SK-N-SH treated with all-trans-retinoic acid at 6 μM for 48 hours (cell line): ENCODE measurements around the gene PSAPL1.
"Not testable (repeated sequence)": the region's sequence is repeated elsewhere in the genome, so short reads cannot be mapped to it uniquely, and the experiment has no call there.

Experiments used
- ATAC-seq: fragments of 200-7000 bp; cut with Tn5 transposase; 3 replicates; pipeline ENCODE4 v1.9.1; 2020; ENCODE audit warnings: mild to moderate bottlenecking, moderate library complexity
- ARNTL ChIP-seq: fragments of 450-650 bp; formaldehyde crosslinking; IDR thresholded peaks from 2 replicates; pipeline ENCODE4 v1.5.0; 2020; ENCODE audit warnings: low read depth, mild to moderate bottlenecking, moderate library complexity, borderline replicate concordance
- BACH2 ChIP-seq: fragments of 250-450 bp; sonication (Bioruptor Pico); IDR thresholded peaks from 2 replicates; pipeline ENCODE4 v1.9.0; 2021; ENCODE audit warnings: mild to moderate bottlenecking, borderline replicate concordance
- CSDC2 ChIP-seq: fragments of 250-450 bp; sonication (Bioruptor Pico); IDR thresholded peaks from 2 replicates; pipeline ENCODE4 v1.5.0; 2020; ENCODE audit warnings: mild to moderate bottlenecking, moderate library complexity
- ESRRG ChIP-seq: fragments of 250-450 bp; sonication (Bioruptor Pico); IDR thresholded peaks from 2 replicates; pipeline ENCODE4 v1.6.1; 2021; ENCODE audit warnings: mild to moderate bottlenecking
- GLIS3 ChIP-seq: fragments of 250-450 bp; sonication (Bioruptor Pico); IDR thresholded peaks from 2 replicates; pipeline ENCODE4 v1.5.0; 2020; ENCODE audit warnings: mild to moderate bottlenecking, moderate library complexity
- ISL1 ChIP-seq: fragments of 250-450 bp; sonication (Bioruptor Pico); IDR thresholded peaks from 2 replicates; pipeline ENCODE4 v2.1.2; 2022; ENCODE audit warnings: mild to moderate bottlenecking, moderate library complexity
- OSR1 ChIP-seq: fragments of 250-450 bp; sonication (Bioruptor Pico); IDR thresholded peaks from 2 replicates; pipeline ENCODE4 v1.8.0; 2022; ENCODE audit warnings: moderate library complexity, mild to moderate bottlenecking, inconsistent platforms
- PPARA ChIP-seq: fragments of 250-450 bp; sonication (Bioruptor Pico); IDR thresholded peaks from 2 replicates; pipeline ENCODE4 v1.5.0; 2020; ENCODE audit warnings: mild to moderate bottlenecking, borderline replicate concordance
- RARB ChIP-seq: fragments of 250-450 bp; sonication (Bioruptor Pico); IDR thresholded peaks from 2 replicates; pipeline ENCODE4 v1.8.0; 2021; ENCODE audit warnings: mild to moderate bottlenecking, moderate library complexity
- SNAI2 ChIP-seq: fragments of 250-450 bp; sonication (Bioruptor Pico); IDR thresholded peaks from 2 replicates; pipeline ENCODE4 v1.5.0; 2020; ENCODE audit warnings: mild to moderate bottlenecking, moderate library complexity
- TCF4 ChIP-seq: fragments of 250-450 bp; sonication (Bioruptor Pico); IDR thresholded peaks from 2 replicates; pipeline ENCODE4 v1.8.0; 2021; ENCODE audit warnings: mild to moderate bottlenecking, moderate library complexity, borderline replicate concordance
- TOX ChIP-seq: fragments of 250-450 bp; sonication (Bioruptor Pico); IDR thresholded peaks from 2 replicates; pipeline ENCODE4 v1.8.0; 2021; ENCODE audit warnings: mild to moderate bottlenecking, moderate library complexity, borderline replicate concordance
- ZC3H10 ChIP-seq: fragments of 250-450 bp; sonication (Bioruptor Pico); IDR thresholded peaks from 2 replicates; pipeline ENCODE4 v1.5.1; 2021; ENCODE audit warnings: mild to moderate bottlenecking, moderate library complexity
- ZFP3 ChIP-seq: fragments of 250-450 bp; sonication (Bioruptor Pico); IDR thresholded peaks from 2 replicates; pipeline ENCODE4 v1.5.0; 2020; ENCODE audit warnings: mild to moderate bottlenecking, moderate library complexity
- ZFP30 ChIP-seq: fragments of 450-650 bp; formaldehyde crosslinking; IDR thresholded peaks from 2 replicates; pipeline ENCODE4 v1.5.0; 2022; ENCODE audit warnings: mild to moderate bottlenecking, moderate library complexity
- ZNF565 ChIP-seq: fragments of 450-650 bp; formaldehyde crosslinking; conservative IDR thresholded peaks from 2 replicates; pipeline ENCODE4 v1.5.0; 2020; ENCODE audit warnings: low read depth, mild to moderate bottlenecking, moderate library complexity
- ZNF70 ChIP-seq: fragments of 450-650 bp; formaldehyde crosslinking; IDR thresholded peaks from 2 replicates; pipeline ENCODE4 v1.5.0; 2020; ENCODE audit warnings: mild to moderate bottlenecking, moderate library complexity
- ZNF8 ChIP-seq: fragments of 450-650 bp; formaldehyde crosslinking; IDR thresholded peaks from 2 replicates; pipeline ENCODE4 v1.5.0; 2020; ENCODE audit warnings: mild to moderate bottlenecking, moderate library complexity
- TF ChIP-seq, protein P1 (sequence below): fragments of 250-450 bp; sonication (Bioruptor Pico); IDR thresholded peaks from 2 replicates; pipeline ENCODE4 v1.8.0; 2020; ENCODE audit warnings: mild to moderate bottlenecking, moderate library complexity, borderline replicate concordance
- TF ChIP-seq, protein P2 (sequence below): fragments of 250-450 bp; sonication (Bioruptor Pico); IDR thresholded peaks from 2 replicates; pipeline ENCODE4 v1.8.0; 2021; ENCODE audit warnings: low read depth, mild to moderate bottlenecking, moderate library complexity, borderline replicate concordance
- TF ChIP-seq, protein P3 (sequence below): fragments of 250-450 bp; sonication (Bioruptor Pico); IDR thresholded peaks from 2 replicates; pipeline ENCODE4 v1.5.0; 2020; ENCODE audit warnings: mild to moderate bottlenecking, moderate library complexity
- TF ChIP-seq, protein P4 (sequence below): fragments of 250-450 bp; sonication (Bioruptor Pico); IDR thresholded peaks from 2 replicates; pipeline ENCODE4 v1.5.1; 2020; ENCODE audit warnings: low read depth, mild to moderate bottlenecking, moderate library complexity
- TF ChIP-seq, protein P5 (sequence below): fragments of 250-450 bp; sonication (Bioruptor Pico); IDR thresholded peaks from 2 replicates; pipeline ENCODE4 v1.5.1; 2021; ENCODE audit warnings: mild to moderate bottlenecking, moderate library complexity

Gene PSAPL1

DNA sequence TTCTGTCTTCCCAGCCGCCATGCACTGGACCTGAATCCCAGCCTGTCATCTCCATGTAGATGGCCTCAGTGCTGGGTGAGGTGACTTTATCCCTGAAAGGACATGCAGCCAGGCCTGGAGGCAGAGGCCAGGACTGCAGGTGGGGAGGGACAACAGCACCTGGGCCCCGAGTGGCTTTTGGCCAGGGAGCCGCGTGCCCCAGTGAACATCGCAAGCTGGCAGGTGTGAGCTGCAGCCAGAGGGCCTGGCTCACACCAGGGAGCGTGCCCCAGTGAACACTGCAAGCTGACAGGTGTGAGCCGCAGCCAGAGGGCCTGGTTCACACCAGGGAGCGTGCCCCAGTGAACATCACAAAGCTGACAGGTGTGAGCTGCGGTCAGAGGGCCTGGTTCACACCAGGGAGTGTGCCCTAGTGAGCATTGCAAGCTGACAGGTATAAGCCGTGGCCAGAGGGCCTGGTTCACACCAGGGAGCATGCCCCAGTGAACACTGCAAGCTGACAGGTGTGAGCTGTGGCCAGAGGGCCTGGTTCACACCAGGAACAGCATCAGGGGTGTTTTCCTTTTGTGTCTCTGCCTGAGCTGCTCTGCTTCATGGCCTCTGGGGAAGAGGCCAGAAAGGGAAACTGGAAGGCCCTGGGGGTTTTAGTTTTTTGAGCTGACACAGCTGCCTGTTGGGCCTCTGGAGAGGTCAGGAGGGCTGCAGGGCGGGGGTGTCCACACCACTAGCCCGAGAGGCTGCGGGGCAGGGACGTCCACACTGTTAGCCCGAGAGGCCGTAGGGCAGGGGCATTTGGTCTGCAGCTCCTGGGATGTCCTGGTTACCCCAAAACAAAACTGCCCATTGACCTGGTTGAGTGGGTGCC, 22.7 kb upstream of the PSAPL1 start:
- TF ChIP-seq CSDC2 (CRISPR knock-in tag) (no peak), ZNF70 (CRISPR knock-in tag) (no peak), SNAI2 (CRISPR knock-in tag) (no peak), PPARA (CRISPR knock-in tag) (no peak), ARNTL (CRISPR knock-in tag) (no peak), ZFP30 (CRISPR knock-in tag) (no peak), ESRRG (CRISPR knock-in tag) (no peak), GLIS3 (no peak), ZNF565 (no peak), RARB (no peak), BACH2 (CRISPR knock-in tag) (no peak), OSR1 (no peak), ZC3H10 (CRISPR knock-in tag) (no peak)
- TF ChIP-seq, protein P1, sequence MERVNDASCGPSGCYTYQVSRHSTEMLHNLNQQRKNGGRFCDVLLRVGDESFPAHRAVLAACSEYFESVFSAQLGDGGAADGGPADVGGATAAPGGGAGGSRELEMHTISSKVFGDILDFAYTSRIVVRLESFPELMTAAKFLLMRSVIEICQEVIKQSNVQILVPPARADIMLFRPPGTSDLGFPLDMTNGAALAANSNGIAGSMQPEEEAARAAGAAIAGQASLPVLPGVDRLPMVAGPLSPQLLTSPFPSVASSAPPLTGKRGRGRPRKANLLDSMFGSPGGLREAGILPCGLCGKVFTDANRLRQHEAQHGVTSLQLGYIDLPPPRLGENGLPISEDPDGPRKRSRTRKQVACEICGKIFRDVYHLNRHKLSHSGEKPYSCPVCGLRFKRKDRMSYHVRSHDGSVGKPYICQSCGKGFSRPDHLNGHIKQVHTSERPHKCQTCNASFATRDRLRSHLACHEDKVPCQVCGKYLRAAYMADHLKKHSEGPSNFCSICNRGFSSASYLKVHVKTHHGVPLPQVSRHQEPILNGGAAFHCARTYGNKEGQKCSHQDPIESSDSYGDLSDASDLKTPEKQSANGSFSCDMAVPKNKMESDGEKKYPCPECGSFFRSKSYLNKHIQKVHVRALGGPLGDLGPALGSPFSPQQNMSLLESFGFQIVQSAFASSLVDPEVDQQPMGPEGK: no peak
- TF ChIP-seq, protein P2, sequence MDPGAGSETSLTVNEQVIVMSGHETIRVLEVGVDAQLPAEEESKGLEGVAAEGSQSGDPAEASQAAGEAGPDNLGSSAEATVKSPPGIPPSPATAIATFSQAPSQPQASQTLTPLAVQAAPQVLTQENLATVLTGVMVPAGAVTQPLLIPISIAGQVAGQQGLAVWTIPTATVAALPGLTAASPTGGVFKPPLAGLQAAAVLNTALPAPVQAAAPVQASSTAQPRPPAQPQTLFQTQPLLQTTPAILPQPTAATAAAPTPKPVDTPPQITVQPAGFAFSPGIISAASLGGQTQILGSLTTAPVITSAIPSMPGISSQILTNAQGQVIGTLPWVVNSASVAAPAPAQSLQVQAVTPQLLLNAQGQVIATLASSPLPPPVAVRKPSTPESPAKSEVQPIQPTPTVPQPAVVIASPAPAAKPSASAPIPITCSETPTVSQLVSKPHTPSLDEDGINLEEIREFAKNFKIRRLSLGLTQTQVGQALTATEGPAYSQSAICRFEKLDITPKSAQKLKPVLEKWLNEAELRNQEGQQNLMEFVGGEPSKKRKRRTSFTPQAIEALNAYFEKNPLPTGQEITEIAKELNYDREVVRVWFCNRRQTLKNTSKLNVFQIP (CRISPR knock-in tag): no peak
- ATAC-seq: no peak; the same call in 2 of the 3 replicates

DNA sequence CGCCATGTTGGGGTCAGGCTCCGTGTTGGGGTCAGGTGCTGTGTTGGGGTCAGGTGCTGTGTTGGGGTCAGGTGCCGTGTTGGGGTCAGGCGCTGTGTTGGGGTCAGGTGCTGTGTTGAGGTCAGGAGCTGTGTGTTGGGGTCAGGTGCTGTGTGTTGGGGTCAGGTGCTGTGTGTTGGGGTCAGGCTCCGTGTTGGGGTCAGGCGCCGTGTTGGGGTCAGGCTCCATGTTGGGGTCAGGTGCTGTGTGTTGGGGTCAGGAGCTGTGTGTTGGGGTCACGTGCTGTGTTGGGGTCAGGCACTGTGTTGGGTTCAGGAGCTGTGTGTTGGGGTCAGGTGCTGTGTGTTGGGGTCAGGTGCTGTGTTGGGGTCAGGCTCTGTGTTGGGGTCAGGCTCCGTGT, 18.1 kb upstream of the PSAPL1 start:
- ATAC-seq: not testable (repeated sequence)

DNA sequence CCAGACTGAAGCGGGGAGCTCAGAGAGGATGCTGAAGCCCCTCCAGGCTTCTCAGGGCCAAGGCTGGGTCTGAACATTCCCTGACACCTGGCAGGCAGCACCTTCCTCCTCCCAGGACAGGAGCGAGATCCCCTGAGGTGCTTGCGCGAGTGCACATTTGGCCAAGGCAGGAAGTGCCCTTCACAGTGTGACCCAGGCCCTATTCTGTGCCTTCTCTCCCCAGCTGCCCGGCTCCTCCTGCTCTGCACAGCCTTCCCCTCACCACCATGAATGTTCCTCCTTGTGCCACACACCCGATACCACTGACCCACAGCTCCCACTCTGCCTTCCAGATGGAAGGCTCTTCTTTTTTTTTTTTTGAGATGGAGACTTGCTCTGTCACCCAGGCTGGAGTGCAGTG, 17.1 kb upstream of the PSAPL1 start:
- no peak for TF ChIP-seq ZC3H10 (CRISPR knock-in tag)
- no peak for TF ChIP-seq SNAI2 (CRISPR knock-in tag)
- TF ChIP-seq, protein P1: no peak
- TF ChIP-seq TCF4 (CRISPR knock-in tag): no peak
- TF ChIP-seq OSR1: no peak
- TF ChIP-seq ZNF565: no peak
- TF ChIP-seq ISL1 (CRISPR knock-in tag): no peak
- TF ChIP-seq ZFP3 (CRISPR knock-in tag): no peak
- TF ChIP-seq CSDC2 (CRISPR knock-in tag): no peak
- TF ChIP-seq, protein P3, sequence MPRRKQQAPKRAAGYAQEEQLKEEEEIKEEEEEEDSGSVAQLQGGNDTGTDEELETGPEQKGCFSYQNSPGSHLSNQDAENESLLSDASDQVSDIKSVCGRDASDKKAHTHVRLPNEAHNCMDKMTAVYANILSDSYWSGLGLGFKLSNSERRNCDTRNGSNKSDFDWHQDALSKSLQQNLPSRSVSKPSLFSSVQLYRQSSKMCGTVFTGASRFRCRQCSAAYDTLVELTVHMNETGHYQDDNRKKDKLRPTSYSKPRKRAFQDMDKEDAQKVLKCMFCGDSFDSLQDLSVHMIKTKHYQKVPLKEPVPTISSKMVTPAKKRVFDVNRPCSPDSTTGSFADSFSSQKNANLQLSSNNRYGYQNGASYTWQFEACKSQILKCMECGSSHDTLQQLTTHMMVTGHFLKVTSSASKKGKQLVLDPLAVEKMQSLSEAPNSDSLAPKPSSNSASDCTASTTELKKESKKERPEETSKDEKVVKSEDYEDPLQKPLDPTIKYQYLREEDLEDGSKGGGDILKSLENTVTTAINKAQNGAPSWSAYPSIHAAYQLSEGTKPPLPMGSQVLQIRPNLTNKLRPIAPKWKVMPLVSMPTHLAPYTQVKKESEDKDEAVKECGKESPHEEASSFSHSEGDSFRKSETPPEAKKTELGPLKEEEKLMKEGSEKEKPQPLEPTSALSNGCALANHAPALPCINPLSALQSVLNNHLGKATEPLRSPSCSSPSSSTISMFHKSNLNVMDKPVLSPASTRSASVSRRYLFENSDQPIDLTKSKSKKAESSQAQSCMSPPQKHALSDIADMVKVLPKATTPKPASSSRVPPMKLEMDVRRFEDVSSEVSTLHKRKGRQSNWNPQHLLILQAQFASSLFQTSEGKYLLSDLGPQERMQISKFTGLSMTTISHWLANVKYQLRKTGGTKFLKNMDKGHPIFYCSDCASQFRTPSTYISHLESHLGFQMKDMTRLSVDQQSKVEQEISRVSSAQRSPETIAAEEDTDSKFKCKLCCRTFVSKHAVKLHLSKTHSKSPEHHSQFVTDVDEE (CRISPR knock-in tag): no peak
- no peak for TF ChIP-seq ARNTL (CRISPR knock-in tag)
- TF ChIP-seq BACH2 (CRISPR knock-in tag): no peak
- TF ChIP-seq, protein P4, sequence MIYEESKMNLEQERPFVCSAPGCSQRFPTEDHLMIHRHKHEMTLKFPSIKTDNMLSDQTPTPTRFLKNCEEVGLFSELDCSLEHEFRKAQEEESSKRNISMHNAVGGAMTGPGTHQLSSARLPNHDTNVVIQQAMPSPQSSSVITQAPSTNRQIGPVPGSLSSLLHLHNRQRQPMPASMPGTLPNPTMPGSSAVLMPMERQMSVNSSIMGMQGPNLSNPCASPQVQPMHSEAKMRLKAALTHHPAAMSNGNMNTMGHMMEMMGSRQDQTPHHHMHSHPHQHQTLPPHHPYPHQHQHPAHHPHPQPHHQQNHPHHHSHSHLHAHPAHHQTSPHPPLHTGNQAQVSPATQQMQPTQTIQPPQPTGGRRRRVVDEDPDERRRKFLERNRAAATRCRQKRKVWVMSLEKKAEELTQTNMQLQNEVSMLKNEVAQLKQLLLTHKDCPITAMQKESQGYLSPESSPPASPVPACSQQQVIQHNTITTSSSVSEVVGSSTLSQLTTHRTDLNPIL (CRISPR knock-in tag): no peak
- TF ChIP-seq, protein P5, sequence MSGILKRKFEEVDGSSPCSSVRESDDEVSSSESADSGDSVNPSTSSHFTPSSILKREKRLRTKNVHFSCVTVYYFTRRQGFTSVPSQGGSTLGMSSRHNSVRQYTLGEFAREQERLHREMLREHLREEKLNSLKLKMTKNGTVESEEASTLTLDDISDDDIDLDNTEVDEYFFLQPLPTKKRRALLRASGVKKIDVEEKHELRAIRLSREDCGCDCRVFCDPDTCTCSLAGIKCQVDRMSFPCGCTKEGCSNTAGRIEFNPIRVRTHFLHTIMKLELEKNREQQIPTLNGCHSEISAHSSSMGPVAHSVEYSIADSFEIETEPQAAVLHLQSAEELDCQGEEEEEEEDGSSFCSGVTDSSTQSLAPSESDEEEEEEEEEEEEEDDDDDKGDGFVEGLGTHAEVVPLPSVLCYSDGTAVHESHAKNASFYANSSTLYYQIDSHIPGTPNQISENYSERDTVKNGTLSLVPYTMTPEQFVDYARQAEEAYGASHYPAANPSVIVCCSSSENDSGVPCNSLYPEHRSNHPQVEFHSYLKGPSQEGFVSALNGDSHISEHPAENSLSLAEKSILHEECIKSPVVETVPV (CRISPR knock-in tag): no peak
- TF ChIP-seq PPARA (CRISPR knock-in tag): no peak
- no peak for TF ChIP-seq TOX (CRISPR knock-in tag)
- no peak for TF ChIP-seq ZNF70 (CRISPR knock-in tag)
- no peak for TF ChIP-seq ESRRG (CRISPR knock-in tag)
- no peak for TF ChIP-seq ZNF8 (CRISPR knock-in tag)
- no peak for TF ChIP-seq RARB
- ATAC-seq: peak; percentile 28; the same call in 1 of the 3 replicates
